Measurements from ENCODE around the gene CACNA2D2. TPM values are rescaled to one million over a fixed set of nuclear protein-coding genes. Genes with fewer than 3 reads are reported as not detected.

Gene CACNA2D2
- total RNA-seq, 1 experiment from 2014 or later, result 27.7 TPM

- H3K4me1 Mint-ChIP-seq, result peaks cover 12 to 17% of the 10 kb centered on the region in 2 experiments
- Histone ChIP-seq H2BK5ac (ENCODE audit: insufficient read length, low read length) (no peak overlapping the region), H3K23ac (ENCODE audit: insufficient read length, low read depth, low read length) (no peak overlapping the region), H2BK120ac (ENCODE audit: low read depth, low read length, poor library complexity, severe bottlenecking) (no peak overlapping the region), H4K5ac (ENCODE audit: insufficient read length, low read depth, low read length) (no peak overlapping the region), H2AFZ (ENCODE audit: low read length) (no peak overlapping the region), H3K79me1 (ENCODE audit: insufficient read depth, low read depth, low read length, poor library complexity, severe bottlenecking) (no peaks in the 10 kb centered on the region), H3T11ph (ENCODE audit: low read length) (no peak overlapping the region), H3K9me3 (ENCODE audit: control insufficient read depth, low read depth, low read length) (no peaks in the 10 kb centered on the region), H3K27ac (ENCODE audit: insufficient read length, low read depth, low read length) (no peak overlapping the region), H3K56ac (ENCODE audit: insufficient read length, low read depth, low read length) (no peak overlapping the region), H3K4ac (ENCODE audit: low read depth, low read length) (no peak overlapping the region), H2BK12ac (ENCODE audit: insufficient read length, low read depth, low read length) (no peak overlapping the region), H3K79me2 (ENCODE audit: insufficient read depth, low read length) (no peaks in the 10 kb centered on the region), H3K14ac (ENCODE audit: insufficient read depth, low read length) (no peak overlapping the region), H2BK20ac (ENCODE audit: low read depth, low read length, poor library complexity, severe bottlenecking) (no peak overlapping the region), H3K27me3 (ENCODE audit: insufficient read depth, low read length) (no peaks in the 10 kb centered on the region), H3K4me1 (ENCODE audit: insufficient read depth, low read length) (no peaks in the 10 kb centered on the region), H3K4me2 (ENCODE audit: insufficient read depth, insufficient read length, low read length) (peak overlapping the region; percentile 63), H3K23me2 (ENCODE audit: insufficient read length, low read depth, low read length, poor library complexity, severe bottlenecking) (peaks cover 10% of the 10 kb centered on the region), H2BK15ac (ENCODE audit: low read depth, low read length) (no peak overlapping the region), H4K8ac (replicated peaks; ENCODE audit: insufficient read length, low read depth, low read length) (no peak overlapping the region), H3K18ac (ENCODE audit: insufficient read length, low read depth, low read length) (no peak overlapping the region), H4K20me1 (ENCODE audit: control insufficient read depth, insufficient read depth, insufficient read length) (no peaks in the 10 kb centered on the region), H3K9ac (ENCODE audit: extremely low read depth, insufficient read length, low read length) (peak overlapping the region; percentile 12), H2AK5ac (ENCODE audit: insufficient read length, low read length) (no peak overlapping the region), H4K91ac (ENCODE audit: insufficient read length, low read depth, low read length) (no peak overlapping the region)
- H3K4me3 Mint-ChIP-seq, result peak overlapping the region; percentile 68 to 85
- H3K27me3 Mint-ChIP-seq (ENCODE audit: low read depth), result peaks cover 17% of the 10 kb centered on the region
- no peaks in the 10 kb centered on the region for H3K36me3 Mint-ChIP-seq (ENCODE audit: insufficient read depth in 1 of 3, low read depth in 3 of 3)
- no peak for TF ChIP-seq CTCF (conservative IDR thresholded peaks at IDR 0.05)
- H3K27ac Mint-ChIP-seq, result no peak overlapping the region
- DNase-seq, result no peak
- no CpG with 5 or more reads among the region's 48 CpGs for WGBS (ENCODE audit: extremely low coverage, insufficient read length, low lambda C conversion rate)
- no peaks in the 10 kb centered on the region; a peak in 1 of 5 replicates for H3K9me3 Mint-ChIP-seq
These were observed 138.8 kb downstream of the CACNA2D2 start for GRCh38 chr3:50364573-50365079.
